HG03045 (cell line): Measurements from ENCODE around the gene TNNT3.

Source experiments
- ATAC-seq: cut with Tn5 transposase; IDR thresholded peaks from one replicate; pipeline ENCODE4 v1.9.1; 2021; ENCODE audit warnings: mild to moderate bottlenecking, moderate library complexity; ENCODE audit not compliant: unreplicated experiment

Gene TNNT3

GRCh38 chr11:1894759-1895158, 24.7 kb upstream of the TNNT3 start:
- no peak for ATAC-seq

- ATAC-seq, result no peak
Observed at GRCh38 chr11:1896468-1896867, 23.0 kb upstream of the TNNT3 start.

DNA sequence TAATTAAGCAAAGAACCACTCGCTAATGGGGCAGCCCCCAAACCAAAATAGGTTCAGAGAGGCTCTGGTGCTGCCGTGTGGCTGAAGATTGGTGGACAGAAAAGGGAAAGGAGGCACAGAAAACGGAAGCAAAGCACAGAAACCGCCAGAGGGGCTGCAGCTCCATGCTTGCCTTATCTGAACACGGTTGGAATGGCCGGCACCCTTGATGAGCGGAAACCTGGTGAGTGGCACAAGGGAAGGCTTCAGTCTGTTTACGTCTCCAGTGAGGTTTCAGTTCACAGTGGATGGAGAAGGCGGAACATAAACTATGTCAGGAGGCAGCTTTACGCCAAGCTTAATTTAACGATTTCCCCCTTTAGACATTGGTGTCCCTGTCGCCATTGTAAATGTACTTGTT, 22.6 kb upstream of the TNNT3 start:
- ATAC-seq, result no peak

- no peak for ATAC-seq
Observed at GRCh38 chr11:1899090-1899489, 20.4 kb upstream of the TNNT3 start.

- ATAC-seq, result no peak
Observed at GRCh38 chr11:1899686-1900085, 19.8 kb upstream of the TNNT3 start.

GRCh38 chr11:1906181-1906580, 13.3 kb upstream of the TNNT3 start:
- no peak for ATAC-seq

DNA sequence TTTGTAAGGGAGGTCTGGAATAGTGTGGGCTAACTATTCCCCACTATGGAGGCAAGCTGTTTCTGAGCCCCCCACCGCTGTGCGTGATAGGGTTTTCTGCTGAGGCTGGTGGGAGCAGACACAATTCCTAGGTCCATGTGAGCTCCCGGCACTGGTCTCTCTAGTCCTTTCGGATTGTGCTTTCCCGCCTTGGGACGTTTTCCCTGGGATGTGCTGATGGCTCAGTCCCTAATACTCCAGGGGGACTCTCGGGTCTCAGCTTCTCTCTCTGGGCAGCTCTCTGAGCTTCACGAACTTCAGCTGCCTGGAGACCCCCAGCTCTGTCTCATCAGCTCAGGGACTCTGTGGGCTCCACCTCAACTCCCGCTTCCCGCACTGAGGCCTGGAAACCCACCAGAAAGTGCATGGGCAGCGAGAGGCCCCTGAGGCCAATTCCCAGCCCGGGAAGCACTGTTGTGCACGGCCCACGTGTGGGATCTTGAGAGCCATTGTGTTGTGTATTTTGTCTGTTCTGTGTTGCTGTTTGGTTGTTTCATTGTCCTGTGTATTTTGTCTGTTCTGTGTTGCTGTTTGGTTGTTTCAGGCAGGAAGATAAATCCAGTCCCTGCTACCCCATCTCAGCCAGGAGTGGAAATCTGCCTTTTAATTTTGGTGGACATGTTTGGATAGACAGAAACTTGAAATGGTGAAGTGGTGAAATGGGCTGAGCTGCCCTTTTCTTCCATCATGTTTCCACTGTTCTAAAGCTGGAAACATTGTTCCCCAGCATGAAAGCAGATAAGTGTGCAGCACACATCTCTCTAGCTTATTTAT, 12.7 kb upstream of the TNNT3 start:
- ATAC-seq, result no peak

DNA sequence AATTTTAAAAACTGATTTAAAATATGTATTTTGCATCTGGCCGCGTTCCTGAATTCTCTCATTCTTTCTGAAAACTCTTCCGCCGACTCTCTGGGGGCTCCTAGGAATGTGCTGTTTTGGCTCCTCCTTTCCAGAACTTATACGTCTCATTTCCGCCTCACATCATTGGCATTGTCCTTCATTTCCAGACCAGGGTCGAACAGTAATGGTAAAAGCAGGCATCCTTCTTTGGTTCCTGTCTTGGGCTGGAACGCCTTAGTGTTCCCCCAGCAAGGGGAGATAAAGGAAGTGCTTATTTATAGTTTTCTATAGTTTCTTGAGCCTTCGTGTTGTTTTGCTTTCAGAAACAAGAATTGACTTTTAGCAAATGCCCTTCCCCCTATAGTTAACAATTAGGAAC, 10.9 kb upstream of the TNNT3 start:
- no peak for ATAC-seq

DNA sequence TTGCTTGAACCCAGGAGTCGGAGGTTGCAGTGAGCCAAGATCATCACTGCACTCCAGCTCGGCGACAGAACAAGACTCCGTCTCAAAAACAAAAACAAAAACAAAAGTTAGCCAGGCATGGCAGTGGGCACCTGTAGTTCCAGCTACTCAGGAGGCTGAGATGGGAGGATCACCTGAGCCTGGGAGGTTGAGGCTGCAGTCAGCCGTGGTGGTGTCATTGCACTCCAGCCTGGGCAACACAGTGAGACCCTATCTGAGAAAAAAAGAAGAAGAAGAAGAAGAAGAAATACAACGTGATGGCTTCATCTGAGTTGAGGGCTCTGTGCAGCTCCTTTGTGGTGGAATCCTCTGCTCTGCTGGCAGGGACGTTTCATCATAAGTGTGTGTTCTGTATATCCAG, 10.0 kb upstream of the TNNT3 start:
- ATAC-seq, result no peak

GRCh38 chr11:1912289-1912878, 7.1 kb upstream of the TNNT3 start:
- no peak for ATAC-seq

GRCh38 chr11:1913271-1914060, 6.0 kb upstream of the TNNT3 start:
- no peak for ATAC-seq

DNA sequence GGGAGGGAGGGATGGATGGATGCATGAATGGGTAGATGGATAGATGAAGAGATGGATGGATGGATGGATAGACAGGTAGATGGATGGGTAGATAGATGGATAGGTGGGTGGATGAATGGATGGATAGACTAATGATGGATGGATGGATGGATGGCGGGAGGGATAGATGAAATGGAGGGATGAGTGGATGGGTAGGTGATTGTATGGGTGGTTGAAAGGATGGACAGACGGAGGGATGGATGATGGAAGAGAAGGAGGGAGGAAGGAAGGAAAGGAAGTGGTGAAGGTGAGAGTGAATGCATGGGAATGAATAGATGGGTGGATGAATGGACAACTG, 3.7 kb upstream of the TNNT3 start:
- no peak for ATAC-seq

DNA sequence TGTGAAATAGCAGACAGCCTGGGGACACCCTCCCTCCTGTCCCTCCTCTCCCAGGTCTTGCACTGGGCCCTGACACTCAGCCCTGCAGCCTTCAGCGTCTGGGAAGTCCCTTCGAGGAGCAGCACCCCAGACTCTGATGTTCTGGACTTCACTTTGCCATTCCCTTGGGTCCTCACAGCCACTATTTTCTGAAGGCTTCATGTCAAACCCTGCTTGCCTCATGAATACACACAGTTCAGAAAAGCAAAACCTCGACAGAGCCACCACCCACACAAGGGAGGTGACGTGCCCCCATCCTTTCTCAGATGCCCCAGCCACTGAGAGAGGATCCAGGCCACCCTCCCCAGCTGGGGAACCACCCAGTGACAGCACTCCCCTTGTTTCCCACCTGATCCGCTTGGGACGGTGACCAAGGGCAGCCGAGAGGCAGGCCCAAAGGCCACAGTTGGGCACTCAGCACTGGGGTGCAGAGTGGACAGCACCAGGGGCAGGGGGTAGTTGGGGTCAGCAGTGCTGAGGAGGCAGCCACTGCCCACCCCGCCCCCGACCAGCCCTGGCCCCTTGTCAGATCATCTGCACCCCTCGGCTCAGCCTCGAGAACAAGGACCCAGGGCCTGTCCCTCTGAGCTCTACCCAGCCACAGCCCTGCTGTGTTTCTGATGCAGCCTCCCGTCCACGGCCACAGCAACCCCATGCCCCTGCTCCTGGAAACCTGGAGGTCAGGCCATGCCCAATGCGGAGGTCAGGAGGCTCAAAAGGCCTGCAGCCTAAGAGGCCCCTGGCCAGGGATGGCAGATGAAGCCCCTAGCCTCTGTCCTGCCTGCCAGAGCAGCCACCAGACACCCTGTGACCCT, 3.1 kb upstream of the TNNT3 start:
- no peak for ATAC-seq

- ATAC-seq, result no peak
Observed at GRCh38 chr11:1916986-1917522, 2.4 kb upstream of the TNNT3 start.

DNA sequence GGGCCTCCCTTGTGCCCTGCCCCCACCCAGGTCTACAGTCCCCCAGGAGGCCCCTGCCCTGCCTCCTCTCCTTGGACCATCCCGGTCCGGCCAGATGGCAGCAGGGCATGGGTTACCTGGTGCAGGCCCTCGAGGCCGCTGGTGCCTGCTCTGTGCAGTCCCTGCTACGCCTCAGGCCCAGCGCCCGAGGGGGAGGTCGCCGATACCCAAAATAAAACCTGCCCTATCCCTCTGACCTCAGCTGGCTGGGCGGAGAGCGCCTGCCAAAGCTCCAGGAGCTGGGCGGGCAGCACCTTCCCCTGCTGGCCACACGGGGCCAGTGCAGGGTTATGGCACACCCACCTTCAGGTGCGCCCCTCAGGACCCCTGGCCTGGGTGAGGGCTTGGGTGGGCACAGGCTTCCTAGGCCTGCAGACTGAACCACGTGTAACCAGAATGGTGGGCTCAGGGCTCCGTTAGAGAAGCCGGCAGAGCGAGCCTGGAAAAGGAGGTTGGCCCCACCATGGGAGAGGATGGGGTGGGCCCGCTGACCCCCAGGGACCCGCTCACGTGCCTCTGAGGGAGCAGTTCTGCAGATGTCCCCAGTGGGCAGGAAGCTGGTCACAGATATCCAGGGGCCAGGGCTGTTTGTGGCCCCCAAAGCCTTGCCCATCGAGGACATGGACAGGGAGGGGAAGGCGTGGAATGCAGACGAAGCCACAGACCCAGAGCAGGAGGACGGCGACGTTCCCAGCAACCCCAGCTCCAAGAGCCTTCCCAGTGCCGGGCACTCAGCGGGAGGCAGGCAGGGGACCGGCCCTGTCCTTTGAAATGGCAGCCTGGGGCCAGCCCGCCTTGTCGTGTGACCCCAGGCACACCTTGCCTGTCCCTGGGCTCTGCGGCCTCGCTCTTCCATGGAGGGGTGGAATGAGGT, 1.7 kb upstream of the TNNT3 start:
- no peak for ATAC-seq

DNA sequence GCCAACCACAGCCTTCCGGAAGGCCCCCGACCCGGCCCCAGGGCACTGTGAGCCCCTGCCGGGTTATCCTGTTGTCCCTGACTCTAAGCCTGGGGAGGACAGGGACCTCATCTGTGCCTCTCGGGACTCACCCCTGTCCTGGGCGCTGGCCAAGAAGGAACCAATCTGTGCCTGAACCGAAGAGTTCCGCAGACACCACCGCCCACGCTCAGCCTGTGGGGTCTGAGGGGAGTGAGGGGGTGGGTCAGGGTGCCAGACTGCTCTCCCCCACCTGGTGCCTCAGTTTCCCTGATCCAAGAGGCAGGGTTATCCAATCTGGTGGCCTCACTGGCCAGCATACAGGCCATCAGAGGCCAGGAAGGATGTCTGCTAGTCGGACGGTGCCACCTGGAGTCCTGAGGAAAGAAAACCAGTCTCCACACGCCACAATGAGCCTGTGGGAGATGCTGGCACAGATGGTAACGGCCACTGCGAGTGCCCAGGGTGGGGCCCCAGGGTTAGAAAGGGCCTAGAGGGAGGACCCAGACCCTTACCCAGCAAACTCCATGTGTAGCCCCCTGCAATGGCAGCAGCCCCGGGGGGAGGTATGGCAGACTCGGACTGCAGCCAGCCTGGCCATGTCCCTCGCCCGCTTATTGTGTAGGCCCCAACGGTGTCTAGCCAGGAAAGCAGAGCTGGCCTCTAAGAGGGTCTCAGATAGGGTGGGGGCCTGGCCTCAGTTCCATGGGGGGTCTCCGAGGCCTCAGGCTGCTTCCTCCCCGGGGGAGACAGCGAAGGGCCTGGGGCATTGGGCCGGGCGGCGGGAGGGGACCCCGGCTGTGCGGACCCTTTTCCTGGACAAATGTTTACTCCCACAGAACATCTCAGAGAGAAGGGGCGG, 827 bp upstream of the TNNT3 start:
- no peak for ATAC-seq

GRCh38 chr11:1920128-1920908, 815 bp downstream of the TNNT3 start:
- ATAC-seq, result no peak

- no peak for ATAC-seq
Observed at GRCh38 chr11:1920909-1921573, 1.5 kb downstream of the TNNT3 start.
